Stomach (tissue), 4 donors: ENCODE data around the gene ZNF283.

Experiments
- CTCF ChIP-seq, 7 experiments: fragments of 450-650 bp in 4 of 7; fragments of 200-600 bp in 3 of 7; sonication (generic) in 3 of 7; IDR thresholded peaks; one replicate each; pipeline ENCODE4 v1.5.1; 2016 to 2019; ENCODE audit warnings: antibody characterized with exemption in 7 of 7, control low read depth in 2 of 7, mild to moderate bottlenecking in 1 of 7
- EP300 ChIP-seq: sonication (generic); formaldehyde crosslinking; IDR thresholded peaks from one replicate; pipeline ENCODE4 v1.6.1; 2017; ENCODE audit warnings: antibody characterized with exemption
- POLR2A ChIP-seq, 4 donors: fragments of 450-650 bp; IDR thresholded peaks; one replicate each; pipeline ENCODE4 v1.6.1; 2016; ENCODE audit warnings: antibody characterized with exemption in 4 of 4, control low read depth in 2 of 4, mild to moderate bottlenecking in 1 of 4, moderate library complexity in 1 of 4
- POLR2AphosphoS5 ChIP-seq, 3 donors: sonication (generic); formaldehyde crosslinking; IDR thresholded peaks; one replicate each; pipeline ENCODE4 v1.6.1; 2016; ENCODE audit warnings: antibody characterized with exemption in 3 of 3

- TF ChIP-seq CTCF (IDR thresholded peaks at IDR 0.05) (no peak), POLR2A (IDR thresholded peaks at IDR 0.05) (no peak), EP300 (no peak), POLR2AphosphoS5 (IDR thresholded peaks at IDR 0.05) (no peak)
Measured at GRCh38 chr19:43872547-43873336, 45.6 kb downstream of the ZNF283 start.
